K562 (cell line): ENCODE data around the gene RGS9. TPM values are rescaled to one million over a fixed set of nuclear protein-coding genes. Genes with fewer than 3 reads are reported as not detected.

ENCODE experiments used
- ATAC-seq: fragments of 200-7000 bp; cut with Tn5 transposase; 3 replicates; pipeline ENCODE4 v1.9.1; 2020; ENCODE audit warnings: moderate library complexity
- BruUV-seq: library from RNA; stranded (reverse); fragments of 400-500 nt; replicated peaks from 2 replicates; lab custom pipeline; 2021; lab: Mats Ljungman, UMichigan
- CTCF ChIA-PET: fragments of 300-600 bp; formaldehyde crosslinking; extraction: SDS; loops from one replicate; lab custom pipeline; 2021; ENCODE audit warnings: low intra/inter-chr PET ratio; lab: Yijun Ruan, JAX
- POLR2A ChIA-PET: fragments of 300-600, 350-650 bp; sonication (Branson Sonifier 250); formaldehyde crosslinking; extraction: SDS; loops from one replicate; lab custom pipeline; 2021; ENCODE audit warnings: antibody characterized with exemption, inconsistent platforms; lab: Yijun Ruan, JAX
- DNase-seq, 4 experiments: peaks; one replicate each; pipeline versions ENCODE4 v3.0.0 to v3.0.0-alpha.2; 2011 to 2018; ENCODE audit warnings: low spot score in 3 of 4, mixed read lengths in 3 of 4; ENCODE audit errors: extremely low read depth in 1 of 4
- FAIRE-seq: peaks from 2 replicates; lab custom pipeline; 2011; peaks lifted over from hg19 to GRCh38; lab: Jason Lieb, UNC
- H2AFZ ChIP-seq: 2 replicates; pipeline ENCODE4 v1.6.0; 2011; ENCODE audit warnings: low read depth, low read length, control low read depth, inconsistent platforms
- H3K27ac ChIP-seq: fragments of 200-600 bp; 3 replicates; pipeline ENCODE4 v1.8.0; 2011; ENCODE audit warnings: low read depth, mild to moderate bottlenecking, control low read depth, inconsistent platforms, low read length, moderate library complexity, mixed read lengths; ENCODE audit errors: extremely low read depth
- H3K27me3 ChIP-seq, 2 experiments: fragments of 300-600 bp in 1 of 2; 2 replicates in 1 of 2; 3 replicates in 1 of 2; pipeline versions ENCODE4 v1.6.0 to v1.8.0; 2011; ENCODE audit warnings: inconsistent platforms in 2 of 2, low read length in 2 of 2, mild to moderate bottlenecking in 1 of 2, mixed read lengths in 1 of 2, moderate library complexity in 1 of 2; ENCODE audit not compliant: control insufficient read depth in 2 of 2, insufficient read depth in 2 of 2
- H3K36me3 ChIP-seq: fragments of 300-600 bp; 3 replicates; pipeline ENCODE4 v1.8.0; 2011; ENCODE audit warnings: mild to moderate bottlenecking, low read length, inconsistent platforms; ENCODE audit not compliant: control insufficient read depth, insufficient read depth
- H3K4me1 ChIP-seq, 2 experiments: fragments of 200-600 bp in 1 of 2; replicated peaks in 1 of 2; 2 replicates in 1 of 2; 3 replicates in 1 of 2; pipeline versions ENCODE4 v1.5.1 to v1.8.0; 2011; ENCODE audit warnings: inconsistent platforms in 2 of 2, low read length in 2 of 2, mild to moderate bottlenecking in 1 of 2, mixed read lengths in 1 of 2, moderate library complexity in 1 of 2; ENCODE audit not compliant: control insufficient read depth in 2 of 2, insufficient read depth in 2 of 2
- H3K4me2 ChIP-seq: 2 replicates; pipeline ENCODE4 v1.6.1; 2011; ENCODE audit warnings: low read length, control low read depth, inconsistent platforms, mixed read lengths; ENCODE audit not compliant: insufficient read depth
- H3K4me3 ChIP-seq: fragments of 200-600 bp; sonication (generic), shearing (Covaris generic); 2 replicates; pipeline ENCODE4 v1.5.1; 2016; ENCODE audit warnings: control low read depth, inconsistent platforms
- H3K79me2 ChIP-seq: fragments of 200-600 bp; 3 replicates; pipeline ENCODE4 v1.8.0; 2011; ENCODE audit warnings: low read length, inconsistent platforms; ENCODE audit not compliant: control insufficient read depth, insufficient read depth
- H3K9ac ChIP-seq, 2 experiments: 2 replicates each; pipeline versions ENCODE4 v1.6.0 to v1.6.1; 2011; ENCODE audit warnings: low read depth in 2 of 2, low read length in 2 of 2, control low read depth in 1 of 2, inconsistent platforms in 1 of 2, mild to moderate bottlenecking in 1 of 2, mixed read lengths in 1 of 2; ENCODE audit not compliant: insufficient read depth in 1 of 2
- H3K9me1 ChIP-seq: one replicate; pipeline ENCODE4 v1.6.0; 2011; ENCODE audit warnings: inconsistent platforms, mild to moderate bottlenecking, low read length, moderate library complexity; ENCODE audit not compliant: control insufficient read depth, insufficient read depth
- H3K9me3 ChIP-seq: replicated peaks from 2 replicates; pipeline ENCODE4 v1.5.1; 2011; ENCODE audit warnings: low read depth, low read length, inconsistent platforms; ENCODE audit not compliant: control insufficient read depth, insufficient read depth
- H4K20me1 ChIP-seq: replicated peaks from 2 replicates; pipeline ENCODE4 v1.6.1; 2011; ENCODE audit warnings: low read length, inconsistent platforms, mixed read lengths; ENCODE audit not compliant: control insufficient read depth, insufficient read depth
- CREB1 ChIP-seq, 2 experiments: sonication (generic) in 1 of 2; formaldehyde crosslinking in 1 of 2; IDR thresholded peaks; 2 replicates each; pipeline versions ENCODE4 v1.6.1 to v1.8.0; 2012 to 2022; ENCODE audit warnings: inconsistent platforms in 1 of 2, mild to moderate bottlenecking in 1 of 2, missing genetic modification reagents in 1 of 2, moderate library complexity in 1 of 2
- CSDE1 ChIP-seq, 2 experiments: fragments of 450-650 bp; IDR thresholded peaks; 2 replicates each; pipeline ENCODE4 v1.6.1; 2016; ENCODE audit warnings: mild to moderate bottlenecking in 1 of 2
- ELF4 ChIP-seq: fragments of 450-650 bp; formaldehyde crosslinking; IDR thresholded peaks from 2 replicates; pipeline ENCODE4 v1.4.0; 2022; ENCODE audit warnings: missing genetic modification characterization
- ELK1 ChIP-seq: sonication (generic); formaldehyde crosslinking; IDR thresholded peaks from 2 replicates; pipeline ENCODE4 v1.8.1; 2022; ENCODE audit warnings: missing genetic modification reagents
- HLTF ChIP-seq: fragments of 450-650 bp; IDR thresholded peaks from 2 replicates; pipeline ENCODE4 v1.6.1; 2016
- MAFF ChIP-seq: IDR thresholded peaks from 2 replicates; pipeline ENCODE4 v1.6.1; 2012; ENCODE audit warnings: low read length, improper control_type of control experiment
- NR2C1 ChIP-seq, 2 experiments: fragments of 450-650 bp; IDR thresholded peaks; 2 replicates each; pipeline ENCODE4 v1.6.1; 2017; ENCODE audit warnings: mild to moderate bottlenecking in 2 of 2, antibody characterized with exemption in 1 of 2, inconsistent platforms in 1 of 2, missing compliant biosample characterization in 1 of 2, missing genetic modification characterization in 1 of 2
- PCBP1 ChIP-seq: fragments of 200-400 bp; formaldehyde crosslinking; IDR thresholded peaks from 2 replicates; pipeline ENCODE4 v1.6.1; 2018; ENCODE audit warnings: mild to moderate bottlenecking, low read depth, low read length; ENCODE audit not compliant: poor library complexity, severe bottlenecking
- POLR3G ChIP-seq: IDR thresholded peaks from 2 replicates; pipeline ENCODE4 v1.6.1; 2011; ENCODE audit not compliant: insufficient read length, insufficient replicate concordance; ENCODE audit errors: extremely low read depth
- PYGO2 ChIP-seq: fragments of 450-650 bp; IDR thresholded peaks from 2 replicates; pipeline ENCODE4 v1.6.1; 2016; ENCODE audit warnings: mild to moderate bottlenecking, missing genetic modification characterization, moderate library complexity, missing compliant biosample characterization
- RFX5 ChIP-seq: IDR thresholded peaks from 2 replicates; pipeline ENCODE4 v1.6.1; 2011; ENCODE audit warnings: low read depth, mild to moderate bottlenecking, improper control_type of control experiment, low read length
- TARDBP ChIP-seq: fragments of 450-650 bp; IDR thresholded peaks from 2 replicates; pipeline ENCODE4 v1.6.1; 2016
- XRCC4 ChIP-seq: IDR thresholded peaks from one replicate; pipeline ENCODE4 v1.6.1; 2011; ENCODE audit not compliant: insufficient read depth, insufficient read length; ENCODE audit errors: extremely low read depth
- XRCC5 ChIP-seq: fragments of 200-400 bp; formaldehyde crosslinking; IDR thresholded peaks from 2 replicates; pipeline ENCODE4 v1.6.1; 2017; ENCODE audit warnings: low read depth, mild to moderate bottlenecking, low read length
- ZNF12 ChIP-seq: sonication (generic); formaldehyde crosslinking; IDR thresholded peaks from 2 replicates; pipeline ENCODE4 v1.4.0; 2020; ENCODE audit warnings: mild to moderate bottlenecking, missing genetic modification reagents
- ZNF134 ChIP-seq: fragments of 250-450 bp; sonication (Bioruptor Pico); conservative IDR thresholded peaks from 2 replicates; pipeline ENCODE4 v1.4.0; 2020
- ZNF324 ChIP-seq: fragments of 250-450 bp; sonication (Bioruptor Pico); IDR thresholded peaks from 2 replicates; pipeline ENCODE4 v1.4.0; 2020; ENCODE audit warnings: mild to moderate bottlenecking
- ZNF707 ChIP-seq: fragments of 250-450 bp; sonication (Bioruptor Pico); conservative IDR thresholded peaks from 2 replicates; pipeline ENCODE4 v1.8.0; 2022; ENCODE audit warnings: inconsistent platforms, mild to moderate bottlenecking, moderate library complexity
- WGBS: fragments of 100-300 bp; shearing (Covaris generic); methylation state at CpG from one replicate; pipeline ENCODE4 v1.1.6; 2016; ENCODE audit warnings: low coverage, mixed read lengths; ENCODE audit not compliant: insufficient coverage; ENCODE audit errors: missing lambda C conversion rate; 5-methylcytosine and 5-hydroxymethylcytosine counted together
- in situ Hi-C: fragments of 300-500 bp; cut with MboI; formaldehyde crosslinking; loops from 4 replicates; pipeline ENCODE4 v1.15.0; 2018; ENCODE audit warnings: inconsistent platforms, mixed read lengths
- intact Hi-C: fragments of 100-400 bp; cut with micrococcal nuclease; formaldehyde crosslinking; loops from 2 replicates; pipeline ENCODE4 v1.14.2; 2022
- polyA plus RNA-seq, 8 experiments: library from polyadenylated mRNA; depleted of rRNA in 4 of 8; stranded (reverse) in 5 of 8; unstranded in 3 of 8; fragments of >200 nt; fragmentation: Nextera tagmentation in 2 of 8; fragmentation: Illumina TruSeq in 1 of 8; extraction: Ambion mirVana in 2 of 8; extraction: Trizol in 1 of 8; gene quantifications; 2 replicates each; pipeline versions ENCODE4 v1.2.1 to v1.2.3, GENCODE V29; 2011 to 2014; ENCODE audit warnings: inconsistent platforms in 1 of 8, missing spikeins in 1 of 8
- total RNA-seq, 7 experiments: library from RNA; depleted of rRNA in 6 of 7; stranded (reverse); fragments of >200 nt in 6 of 7; fragmentation: Illumina TruSeq in 2 of 7; extraction: Trizol in 2 of 7; gene quantifications; 2 replicates each; pipeline versions ENCODE4 v1.2.1 to v1.2.3, GENCODE V29; 2011 to 2021; ENCODE audit warnings: low replicate concordance in 1 of 7

Gene RGS9
- total and polyA plus RNA-seq, 9 of the 15 experiments (the other 6 are each of a cell fraction or from before 2014, with no cell fraction given) = 0.18 to 1.4 (median 0.55) TPM

- Histone ChIP-seq H3K4me1 (peaks cover 26 to 31% of the 10 kb centered on the region in 2 experiments), H3K27me3 (no peaks in the 10 kb centered on the region), H3K9me1 (no peaks in the 10 kb centered on the region), H3K9me3 (no peaks in the 10 kb centered on the region), H3K4me2 (no peak overlapping the region), H2AFZ (no peak overlapping the region), H3K79me2 (no peaks in the 10 kb centered on the region), H3K27ac (no peak overlapping the region), H4K20me1 (no peaks in the 10 kb centered on the region), H3K36me3 (no peaks in the 10 kb centered on the region), H3K4me3 (no peak overlapping the region), H3K9ac (no peak overlapping the region)
- intact Hi-C loops (no loop called here), in situ Hi-C loops (no loop called here)
- ChIA-PET POLR2A (no interaction called here), CTCF (no interaction called here)
- BruUV-seq = no TSS peak
- DNase-seq = no peak
- no peak for FAIRE-seq
- TF ChIP-seq ZNF134 (CRISPR knock-in tag) (no peak), NR2C1 (IDR thresholded peaks at IDR 0.05) (0 out of 2 replicates have a peak, but pooled peaks have one; percentile 35), NR2C1 (tag; IDR thresholded peaks at IDR 0.05) (no peak)
- WGBS = 59% methylated on average over 7 of the region's 8 CpGs
- no peak for ATAC-seq
Observed at GRCh38 chr17:65167566-65167965, 30.4 kb downstream of the RGS9 start.

- no peak overlapping the region for H2AFZ ChIP-seq
- no peaks in the 10 kb centered on the region; a peak in 1 of 5 replicates for H3K27me3 ChIP-seq
- no peak overlapping the region for H3K9ac ChIP-seq
- no peak for DNase-seq
- intact Hi-C loops = loop anchor here (5.0 kb wide), 1 partner anchor 32 kb away; the partner anchor contains the start of gene RGS9
- peaks cover 30 to 40% of the 10 kb centered on the region in 2 experiments for H3K4me1 ChIP-seq
- H3K4me3 ChIP-seq = no peak overlapping the region
- no peaks in the 10 kb centered on the region for H3K9me1 ChIP-seq
- no TSS peak for BruUV-seq
- in situ Hi-C loops = no loop called here
- no peaks in the 10 kb centered on the region for H3K36me3 ChIP-seq
- no peak for ATAC-seq
- ChIA-PET CTCF (no interaction called here), POLR2A (interaction anchor here (1.4 kb wide), 1 partner anchor 141 kb away, joined by 3 read pairs; no protein-coding TSS in a partner anchor)
- no peak overlapping the region for H3K4me2 ChIP-seq
- no peak overlapping the region for H3K27ac ChIP-seq
- no peaks in the 10 kb centered on the region for H3K79me2 ChIP-seq
- no peaks in the 10 kb centered on the region for H4K20me1 ChIP-seq
- H3K9me3 ChIP-seq = no peaks in the 10 kb centered on the region
- 62% methylated on average over 3 of the region's 3 CpGs for WGBS
- FAIRE-seq = no peak
- TF ChIP-seq XRCC5 = no peak
- TF ChIP-seq ELK1 = no peak
- no peak for TF ChIP-seq XRCC4
- no peak for TF ChIP-seq HLTF
- TF ChIP-seq RFX5 = no peak
- TF ChIP-seq POLR3G = no peak
- no peak for TF ChIP-seq ZNF12 (CRISPR knock-in tag)
- no peak for TF ChIP-seq CSDE1 (IDR thresholded peaks at IDR 0.05)
- no peak for TF ChIP-seq PYGO2
- TF ChIP-seq PCBP1 = no peak
- no peak for TF ChIP-seq ELF4 (CRISPR knock-in tag)
- no peak for TF ChIP-seq ZNF707 (CRISPR knock-in tag)
- no peak for TF ChIP-seq ZNF324
- no peak for TF ChIP-seq MAFF
- TF ChIP-seq TARDBP = no peak
- no peak for TF ChIP-seq CREB1 (IDR thresholded peaks at IDR 0.05)
- TF ChIP-seq CREB1 (CRISPR knock-in tag; IDR thresholded peaks at IDR 0.05) = no peak
Observed at GRCh38 chr17:65169691-65170090, 32.5 kb downstream of the RGS9 start.
